ENCODE results near the gene TMBIM6.

GRCh38 chr12:49792976-49793580 lies 51.7 kb downstream of the TMBIM6 start:
- TF ChIP-seq TAF1 (IDR thresholded peaks at IDR 0.05; ENCODE audit: borderline replicate concordance, low read depth, low read length) (no peak), POLR2A (IDR thresholded peaks at IDR 0.05; ENCODE audit: low read depth, low read length) (no peak), POLR2AphosphoS5 (IDR thresholded peaks at IDR 0.05; ENCODE audit: low read depth, low read length) (no peak)

All from GM12892 (cell line).